ENCODE data around the gene SCN5A. TPM values are rescaled to one million over a fixed set of nuclear protein-coding genes. Genes with fewer than 3 reads are reported as not detected.

The SCN5A gene
- total RNA-seq, 1 experiment from 2014 or later, result 0.16 TPM

DNA sequence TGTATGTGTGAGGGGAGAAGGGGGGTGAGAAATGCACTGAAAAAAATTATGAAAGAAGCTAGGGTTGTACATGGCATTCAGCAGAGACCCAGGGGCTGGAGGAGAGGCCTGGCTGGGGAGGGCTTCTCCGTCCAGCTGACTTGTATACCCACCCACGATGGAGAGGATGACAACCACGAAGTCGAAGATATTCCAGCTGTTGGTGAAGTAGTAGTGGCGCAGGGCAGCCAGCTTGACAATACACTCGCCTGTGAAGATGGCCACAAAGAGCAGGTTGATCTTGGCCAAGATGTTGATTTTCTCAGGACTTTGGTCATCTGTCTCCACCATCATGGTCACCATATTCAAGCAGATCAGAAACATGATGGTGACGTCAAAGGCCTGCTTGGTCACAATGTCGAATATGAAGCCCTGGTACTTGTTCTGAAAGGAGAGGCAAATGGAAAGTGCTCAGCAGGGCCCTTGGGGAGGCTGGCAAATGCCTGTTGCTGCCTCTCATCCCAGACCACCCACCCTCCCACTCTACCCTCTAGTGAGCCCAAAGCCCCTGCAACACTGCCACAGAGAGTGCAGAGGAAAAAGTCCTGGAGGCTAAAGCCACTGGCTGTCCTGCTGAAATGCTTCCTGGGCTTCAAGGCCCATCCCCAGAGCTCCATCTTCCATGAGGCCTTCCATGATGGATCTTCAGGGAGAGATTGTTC is 95.2 kb downstream of the SCN5A start:
- ChIA-PET CTCF (interaction anchor here (1.5 kb wide), 1 partner anchor 33 kb away, joined by 4 read pairs; no protein-coding TSS in a partner anchor), POLR2A (no interaction called here)
- BruUV-seq (replicated peaks), result no TSS peak
- H3K27ac Mint-ChIP-seq (ENCODE audit: unreplicated experiment), result no peak overlapping the region
- intact Hi-C loops (cut with micrococcal nuclease; ENCODE audit: unreplicated experiment), result no loop called here
- TF ChIP-seq, protein P1, sequence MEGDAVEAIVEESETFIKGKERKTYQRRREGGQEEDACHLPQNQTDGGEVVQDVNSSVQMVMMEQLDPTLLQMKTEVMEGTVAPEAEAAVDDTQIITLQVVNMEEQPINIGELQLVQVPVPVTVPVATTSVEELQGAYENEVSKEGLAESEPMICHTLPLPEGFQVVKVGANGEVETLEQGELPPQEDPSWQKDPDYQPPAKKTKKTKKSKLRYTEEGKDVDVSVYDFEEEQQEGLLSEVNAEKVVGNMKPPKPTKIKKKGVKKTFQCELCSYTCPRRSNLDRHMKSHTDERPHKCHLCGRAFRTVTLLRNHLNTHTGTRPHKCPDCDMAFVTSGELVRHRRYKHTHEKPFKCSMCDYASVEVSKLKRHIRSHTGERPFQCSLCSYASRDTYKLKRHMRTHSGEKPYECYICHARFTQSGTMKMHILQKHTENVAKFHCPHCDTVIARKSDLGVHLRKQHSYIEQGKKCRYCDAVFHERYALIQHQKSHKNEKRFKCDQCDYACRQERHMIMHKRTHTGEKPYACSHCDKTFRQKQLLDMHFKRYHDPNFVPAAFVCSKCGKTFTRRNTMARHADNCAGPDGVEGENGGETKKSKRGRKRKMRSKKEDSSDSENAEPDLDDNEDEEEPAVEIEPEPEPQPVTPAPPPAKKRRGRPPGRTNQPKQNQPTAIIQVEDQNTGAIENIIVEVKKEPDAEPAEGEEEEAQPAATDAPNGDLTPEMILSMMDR (IDR thresholded peaks at IDR 0.05; ENCODE audit: insufficient read depth in 1 of 2, low read depth in 1 of 2, low read length in 1 of 2, severe bottlenecking in 1 of 2, unreplicated experiment in 1 of 2), result no peak
- DNase-seq, result no peak
- Histone ChIP-seq H3K27me3 (replicated peaks; ENCODE audit: control insufficient read depth, insufficient read depth, low read length) (no peaks in the 10 kb centered on the region; the same call in 1 of the 2 replicates), H3K4me3 (ENCODE audit: low read depth, low read length) (no peak overlapping the region), H3K36me3 (ENCODE audit: control insufficient read depth, insufficient read depth, low read length) (no peaks in the 10 kb centered on the region), H3K9me3 (no peaks in the 10 kb centered on the region), H3K4me1 (no peaks in the 10 kb centered on the region)
- H3K27me3 Mint-ChIP-seq (ENCODE audit: insufficient read depth, unreplicated experiment), result peaks cover 19% of the 10 kb centered on the region
- H3K36me3 Mint-ChIP-seq (ENCODE audit: insufficient read depth, unreplicated experiment), result no peaks in the 10 kb centered on the region
- no peaks in the 10 kb centered on the region for H3K4me1 Mint-ChIP-seq (ENCODE audit: low read depth, unreplicated experiment)
- no peak overlapping the region for H3K4me3 Mint-ChIP-seq (ENCODE audit: unreplicated experiment)
- H3K9me3 Mint-ChIP-seq (ENCODE audit: unreplicated experiment), result no peaks in the 10 kb centered on the region

DNA sequence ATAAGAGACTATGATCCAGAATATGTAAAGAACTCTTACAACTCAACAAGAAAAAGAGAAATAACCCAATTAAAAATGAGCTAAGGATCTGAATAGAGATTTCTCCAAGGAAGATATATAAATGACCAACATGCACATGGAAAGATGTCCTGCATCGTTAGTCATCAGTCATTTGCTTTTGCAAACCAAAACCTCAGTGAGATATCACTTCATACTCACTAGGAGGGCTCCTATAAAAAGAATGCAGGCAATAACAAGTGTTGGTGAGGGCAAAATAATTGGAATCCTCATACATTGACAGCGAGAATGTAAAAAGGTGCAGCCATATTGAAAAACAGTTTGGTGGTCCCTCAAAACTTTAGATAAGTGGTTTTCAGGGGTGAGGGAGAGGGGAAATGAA is 96.4 kb downstream of the SCN5A start:
- no peak overlapping the region for H3K4me3 ChIP-seq (ENCODE audit: low read depth, low read length)
- Mint-ChIP-seq H3K4me3 (ENCODE audit: unreplicated experiment) (no peak overlapping the region), H3K9me3 (ENCODE audit: unreplicated experiment) (no peaks in the 10 kb centered on the region), H3K36me3 (ENCODE audit: insufficient read depth, unreplicated experiment) (no peaks in the 10 kb centered on the region), H3K27ac (ENCODE audit: unreplicated experiment) (no peak overlapping the region), H3K4me1 (ENCODE audit: low read depth, unreplicated experiment) (no peaks in the 10 kb centered on the region), H3K27me3 (ENCODE audit: insufficient read depth, unreplicated experiment) (peaks cover 19% of the 10 kb centered on the region)
- TF ChIP-seq, protein P1 (IDR thresholded peaks at IDR 0.05; ENCODE audit: insufficient read depth in 1 of 2, low read depth in 1 of 2, low read length in 1 of 2, severe bottlenecking in 1 of 2, unreplicated experiment in 1 of 2), result no peak
- BruUV-seq (replicated peaks), result no TSS peak
- H3K27me3 ChIP-seq (replicated peaks; ENCODE audit: control insufficient read depth, insufficient read depth, low read length), result no peaks in the 10 kb centered on the region; the same call in 1 of the 2 replicates
- intact Hi-C loops (cut with micrococcal nuclease; ENCODE audit: unreplicated experiment), result no loop called here
- no peaks in the 10 kb centered on the region for H3K4me1 ChIP-seq
- ChIA-PET POLR2A (interaction anchor here (0.6 kb wide), 1 partner anchor 57 kb away, joined by 3 read pairs; the partner anchor contains the start of gene EXOG), CTCF (interaction anchor here (1.5 kb wide), 1 partner anchor 32 kb away, joined by 4 read pairs; no protein-coding TSS in a partner anchor)
- H3K9me3 ChIP-seq, result no peaks in the 10 kb centered on the region
- DNase-seq, result no peak
- no peaks in the 10 kb centered on the region for H3K36me3 ChIP-seq (ENCODE audit: control insufficient read depth, insufficient read depth, low read length)

DNA sequence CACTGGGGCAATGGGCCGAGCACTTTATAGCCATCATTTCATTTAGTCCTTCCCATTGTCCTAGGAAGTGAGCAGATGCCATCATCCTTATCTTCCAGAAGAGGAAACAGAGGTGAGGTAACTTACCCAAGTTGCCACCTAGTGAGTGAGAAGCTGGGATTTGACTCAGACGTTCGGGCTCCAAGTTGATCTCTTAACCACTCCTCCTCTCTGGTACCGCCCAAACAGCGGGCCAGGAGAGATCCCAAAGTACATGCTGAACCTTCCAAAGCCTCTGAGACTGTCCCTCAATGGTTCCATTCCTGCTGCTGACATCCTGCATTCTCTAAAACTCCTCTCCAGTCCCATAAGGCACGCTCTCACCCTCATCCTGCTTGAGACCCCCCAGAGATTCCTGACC is 97.1 kb downstream of the SCN5A start:
- Mint-ChIP-seq H3K36me3 (ENCODE audit: insufficient read depth, unreplicated experiment) (no peaks in the 10 kb centered on the region), H3K27ac (ENCODE audit: unreplicated experiment) (no peak overlapping the region), H3K27me3 (ENCODE audit: insufficient read depth, unreplicated experiment) (peaks cover 19% of the 10 kb centered on the region), H3K9me3 (ENCODE audit: unreplicated experiment) (no peaks in the 10 kb centered on the region), H3K4me1 (ENCODE audit: low read depth, unreplicated experiment) (no peaks in the 10 kb centered on the region), H3K4me3 (ENCODE audit: unreplicated experiment) (no peak overlapping the region)
- H3K4me1 ChIP-seq, result no peaks in the 10 kb centered on the region
- intact Hi-C loops (cut with micrococcal nuclease; ENCODE audit: unreplicated experiment), result no loop called here
- DNase-seq, result no peak
- H3K36me3 ChIP-seq (ENCODE audit: control insufficient read depth, insufficient read depth, low read length), result no peaks in the 10 kb centered on the region
- BruUV-seq (replicated peaks), result no TSS peak
- no peaks in the 10 kb centered on the region for H3K9me3 ChIP-seq
- TF ChIP-seq, protein P1 (IDR thresholded peaks at IDR 0.05; ENCODE audit: insufficient read depth in 1 of 2, low read depth in 1 of 2, low read length in 1 of 2, severe bottlenecking in 1 of 2, unreplicated experiment in 1 of 2), result no peak
- CTCF ChIA-PET, result no interaction called here
- H3K4me3 ChIP-seq (ENCODE audit: low read depth, low read length), result no peak overlapping the region
- POLR2A ChIA-PET, result no interaction called here
- H3K27me3 ChIP-seq (replicated peaks; ENCODE audit: control insufficient read depth, insufficient read depth, low read length), result no peaks in the 10 kb centered on the region; the same call in 1 of the 2 replicates
